ENCODE results near the gene SEC14L1. TPM values are rescaled to one million over a fixed set of nuclear protein-coding genes. Genes with fewer than 3 reads are reported as not detected.

The SEC14L1 gene
- total RNA-seq, 1 experiment from 2014 or later: 279 TPM

- ChIA-PET POLR2A (no interaction called here), CTCF (interaction anchor here (0.7 kb wide), 1 partner anchor 9 kb away, joined by 3 read pairs; no protein-coding TSS in a partner anchor)
- no peak for DNase-seq (ENCODE audit: low read depth, low spot score)
- Histone ChIP-seq H3K9me3 (ENCODE audit: control insufficient read depth, insufficient read depth, low read depth, low read length) (no peaks in the 10 kb centered on the region), H3K36me3 (ENCODE audit: control insufficient read depth, insufficient read depth, low read length) (no peaks in the 10 kb centered on the region), H3K27me3 (ENCODE audit: control insufficient read depth, insufficient read depth, low read length) (no peaks in the 10 kb centered on the region), H3K4me1 (ENCODE audit: control insufficient read depth, insufficient read depth, low read length) (peaks cover 15% of the 10 kb centered on the region), H3K27ac (ENCODE audit: low read length) (no peak overlapping the region), H3K4me3 (ENCODE audit: low read depth in 2 of 2, low read length in 2 of 2) (no peak overlapping the region)
- in situ Hi-C loops (cut with HindIII; ENCODE audit: low pct_unique_long_range_greater_than_20kb, low sequenced_read_pairs) (no loop called here), intact Hi-C loops (cut with micrococcal nuclease; ENCODE audit: unreplicated experiment) (no loop called here)
- no TSS peak for BruUV-seq (replicated peaks)
- no peak for ATAC-seq
- TF ChIP-seq TCF7L2 (IDR thresholded peaks at IDR 0.05; ENCODE audit: low read depth, low read length): no peak
- no peak for TF ChIP-seq SIN3A (IDR thresholded peaks at IDR 0.05; ENCODE audit: borderline replicate concordance, insufficient read depth, low read depth, low read length)
- no peak for TF ChIP-seq REST (IDR thresholded peaks at IDR 0.05; ENCODE audit: insufficient read depth in 1 of 2, low read depth in 2 of 2, low read length in 1 of 2)
- no peak for TF ChIP-seq CTCF (IDR thresholded peaks at IDR 0.05)
- no peak for TF ChIP-seq POLR2AphosphoS5 (IDR thresholded peaks at IDR 0.05; ENCODE audit: low read depth, low read length)
These were observed 124.0 kb downstream of the SEC14L1 start for GRCh38 chr17:77264617-77265230.

GRCh38 chr17:77266213-77266612 is 125.4 kb downstream of the SEC14L1 start:
- DNase-seq (ENCODE audit: low read depth, low spot score) (no peak), ATAC-seq (peak; percentile 62)
- no peak overlapping the region for H3K4me3 ChIP-seq (ENCODE audit: low read depth in 2 of 2, low read length in 2 of 2)
- no peaks in the 10 kb centered on the region for H3K36me3 ChIP-seq (ENCODE audit: control insufficient read depth, insufficient read depth, low read length)
- 0 out of 2 replicates have a peak overlapping the region, but pooled peaks have one; percentile 24 for H3K27ac ChIP-seq (ENCODE audit: low read length)
- intact Hi-C loops (cut with micrococcal nuclease; ENCODE audit: unreplicated experiment) (no loop called here), in situ Hi-C loops (cut with HindIII; ENCODE audit: low pct_unique_long_range_greater_than_20kb, low sequenced_read_pairs) (no loop called here)
- TF ChIP-seq POLR2AphosphoS5 (IDR thresholded peaks at IDR 0.05; ENCODE audit: low read depth, low read length) (no peak), CTCF (IDR thresholded peaks at IDR 0.05) (no peak), REST (IDR thresholded peaks at IDR 0.05; ENCODE audit: insufficient read depth in 1 of 2, low read depth in 2 of 2, low read length in 1 of 2) (no peak), TCF7L2 (IDR thresholded peaks at IDR 0.05; ENCODE audit: low read depth, low read length) (no peak)
- peaks cover 15% of the 10 kb centered on the region for H3K4me1 ChIP-seq (ENCODE audit: control insufficient read depth, insufficient read depth, low read length)
- ChIA-PET CTCF (interaction anchor here (0.6 to 1.1 kb wide), 2 partner anchors 34 to 51 kb away, joined by 7 to 8 read pairs; no protein-coding TSS in a partner anchor), POLR2A (interaction anchor here (0.7 kb wide), 1 partner anchor 13 kb away, joined by 4 read pairs; no protein-coding TSS in a partner anchor)
- no peaks in the 10 kb centered on the region for H3K9me3 ChIP-seq (ENCODE audit: control insufficient read depth, insufficient read depth, low read depth, low read length)
- no TSS peak for BruUV-seq (replicated peaks)
- H3K27me3 ChIP-seq (ENCODE audit: control insufficient read depth, insufficient read depth, low read length): no peaks in the 10 kb centered on the region
